Colonic mucosa (tissue), 4 donors: Measurements from ENCODE around the gene IL3. TPM values are rescaled to one million over a fixed set of nuclear protein-coding genes. Genes with fewer than 3 reads are reported as not detected.

Experiments used
- DNase-seq: peaks from one replicate; pipeline ENCODE4 v3.0.0-alpha.2; 2020
- H3K27ac ChIP-seq: fragments of 200-600 bp; one replicate; pipeline ENCODE4 v1.8.0; 2021
- H3K27me3 ChIP-seq: fragments of 200-600 bp; one replicate; pipeline ENCODE4 v1.8.0; 2021
- H3K36me3 ChIP-seq: fragments of 200-600 bp; one replicate; pipeline ENCODE4 v1.8.0; 2021
- H3K4me1 ChIP-seq: fragments of 200-600 bp; one replicate; pipeline ENCODE4 v1.8.0; 2021; ENCODE audit warnings: mild to moderate bottlenecking
- H3K4me3 ChIP-seq: fragments of 200-600 bp; one replicate; pipeline ENCODE4 v1.8.0; 2021
- H3K9ac ChIP-seq, 2 donors: one replicate each; pipeline ENCODE4 v1.7.0; 2013; ENCODE audit warnings: control low read depth in 2 of 2, low read depth in 2 of 2, low read length in 2 of 2
- H3K9me3 ChIP-seq: fragments of 200-600 bp; one replicate; pipeline ENCODE4 v1.8.0; 2021
- intact Hi-C: fragments of 100-400 bp; cut with DNase I; formaldehyde crosslinking; loops from one replicate; pipeline ENCODE4 v1.14.1; 2022
- total RNA-seq, 2 donors: library from RNA; stranded (reverse); fragmentation: NEBNext Ultra II Directional in 1 of 2; extraction: Animal tissue kit (Norgen Biotek cat#: 25700) in 1 of 2; gene quantifications; one replicate each; pipeline ENCODE4 v1.2.1, GENCODE V29; 2021
- TF ChIP-seq, protein P1 (sequence below): fragments of 200-600 bp; IDR thresholded peaks from one replicate; pipeline ENCODE4 v1.8.0; 2022; ENCODE audit warnings: antibody characterized with exemption, mild to moderate bottlenecking
- donor health status: healthy.
- donor health status: DM: no; HTN: no; CAD: no.
- donor health status: DM: no; HTN: no; CAD: no.

Gene IL3
- total RNA-seq, 2 donors from 2014 or later: 0.25 TPM; not detected in 1

DNA sequence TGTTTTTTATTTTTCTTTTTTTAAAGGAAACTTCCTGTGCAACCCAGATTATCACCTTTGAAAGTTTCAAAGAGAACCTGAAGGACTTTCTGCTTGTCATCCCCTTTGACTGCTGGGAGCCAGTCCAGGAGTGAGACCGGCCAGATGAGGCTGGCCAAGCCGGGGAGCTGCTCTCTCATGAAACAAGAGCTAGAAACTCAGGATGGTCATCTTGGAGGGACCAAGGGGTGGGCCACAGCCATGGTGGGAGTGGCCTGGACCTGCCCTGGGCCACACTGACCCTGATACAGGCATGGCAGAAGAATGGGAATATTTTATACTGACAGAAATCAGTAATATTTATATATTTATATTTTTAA is 15.2 kb downstream of the IL3 start:
- intact Hi-C loops: no loop called here
- Histone ChIP-seq H3K9me3 (no peaks in the 10 kb centered on the region), H3K4me1 (no peaks in the 10 kb centered on the region), H3K27me3 (no peaks in the 10 kb centered on the region), H3K36me3 (no peaks in the 10 kb centered on the region), H3K4me3 (no peak overlapping the region), H3K9ac (no peak overlapping the region), H3K27ac (no peak overlapping the region)
- DNase-seq: no peak
- TF ChIP-seq, protein P1, sequence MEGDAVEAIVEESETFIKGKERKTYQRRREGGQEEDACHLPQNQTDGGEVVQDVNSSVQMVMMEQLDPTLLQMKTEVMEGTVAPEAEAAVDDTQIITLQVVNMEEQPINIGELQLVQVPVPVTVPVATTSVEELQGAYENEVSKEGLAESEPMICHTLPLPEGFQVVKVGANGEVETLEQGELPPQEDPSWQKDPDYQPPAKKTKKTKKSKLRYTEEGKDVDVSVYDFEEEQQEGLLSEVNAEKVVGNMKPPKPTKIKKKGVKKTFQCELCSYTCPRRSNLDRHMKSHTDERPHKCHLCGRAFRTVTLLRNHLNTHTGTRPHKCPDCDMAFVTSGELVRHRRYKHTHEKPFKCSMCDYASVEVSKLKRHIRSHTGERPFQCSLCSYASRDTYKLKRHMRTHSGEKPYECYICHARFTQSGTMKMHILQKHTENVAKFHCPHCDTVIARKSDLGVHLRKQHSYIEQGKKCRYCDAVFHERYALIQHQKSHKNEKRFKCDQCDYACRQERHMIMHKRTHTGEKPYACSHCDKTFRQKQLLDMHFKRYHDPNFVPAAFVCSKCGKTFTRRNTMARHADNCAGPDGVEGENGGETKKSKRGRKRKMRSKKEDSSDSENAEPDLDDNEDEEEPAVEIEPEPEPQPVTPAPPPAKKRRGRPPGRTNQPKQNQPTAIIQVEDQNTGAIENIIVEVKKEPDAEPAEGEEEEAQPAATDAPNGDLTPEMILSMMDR: no peak

DNA sequence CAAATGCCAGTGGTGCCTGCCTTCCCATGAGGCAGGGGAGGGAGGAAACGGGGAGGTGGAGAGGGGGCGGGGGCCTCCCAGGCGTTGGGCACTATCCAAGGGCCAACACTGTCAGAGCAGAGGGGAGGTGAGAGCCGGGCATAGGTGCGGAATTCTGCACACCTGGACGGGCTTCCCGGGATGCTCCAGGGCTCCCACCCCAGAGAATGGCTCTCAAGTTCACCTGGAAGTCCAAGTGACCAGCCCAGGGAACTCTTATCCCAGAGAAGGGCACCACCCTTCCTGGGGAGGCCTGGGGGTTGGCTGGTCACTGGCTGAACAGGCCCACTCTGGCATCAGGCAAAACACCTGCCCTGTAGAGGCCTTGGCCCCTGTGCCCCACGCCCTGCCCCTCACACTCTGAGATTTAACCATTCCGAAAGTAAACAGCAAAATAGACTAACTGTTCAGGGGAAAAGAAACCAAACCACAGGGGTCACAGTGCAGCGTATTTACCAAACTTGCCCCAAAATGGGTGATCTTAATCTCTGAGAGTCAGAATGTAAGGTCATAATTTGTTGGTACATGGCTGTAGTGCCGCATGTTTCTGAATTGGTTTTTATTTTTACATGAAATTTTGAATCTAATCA is 15.9 kb downstream of the IL3 start:
- DNase-seq: no peak
- intact Hi-C loops: no loop called here
- H3K4me3 ChIP-seq: no peak overlapping the region

DNA sequence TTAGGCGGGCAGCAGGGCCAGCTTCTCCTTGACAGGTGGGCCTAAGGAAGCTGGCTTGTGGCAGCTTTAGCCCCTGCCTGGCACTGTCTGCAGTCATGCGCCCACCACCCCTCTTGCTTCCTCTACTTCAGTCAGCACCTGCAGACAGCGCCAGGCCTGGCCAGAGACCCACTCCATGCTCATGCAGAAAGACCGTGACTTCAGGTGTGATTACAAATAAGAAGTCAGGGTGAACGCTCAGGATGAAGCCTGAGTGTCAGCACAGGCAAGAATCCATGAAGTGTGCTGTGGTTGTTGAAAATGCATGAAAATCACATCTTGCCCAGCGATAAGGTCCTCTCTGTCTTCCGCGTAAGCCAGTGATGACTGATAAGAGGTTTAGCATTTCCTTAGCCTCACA is 16.5 kb downstream of the IL3 start:
- Histone ChIP-seq H3K36me3 (no peaks in the 10 kb centered on the region), H3K4me1 (no peaks in the 10 kb centered on the region), H3K9ac (no peak overlapping the region), H3K4me3 (no peak overlapping the region), H3K27ac (no peak overlapping the region), H3K9me3 (no peaks in the 10 kb centered on the region), H3K27me3 (no peaks in the 10 kb centered on the region)
- DNase-seq: no peak
- TF ChIP-seq, protein P1: no peak
- intact Hi-C loops: no loop called here

More for the DNA sequence above, 15.9 kb downstream of the IL3 start:
- Histone ChIP-seq H3K9ac (no peak overlapping the region), H3K4me1 (no peaks in the 10 kb centered on the region), H3K36me3 (no peaks in the 10 kb centered on the region), H3K9me3 (no peaks in the 10 kb centered on the region), H3K27me3 (no peaks in the 10 kb centered on the region), H3K27ac (no peak overlapping the region)
- TF ChIP-seq, protein P1: no peak

DNA sequence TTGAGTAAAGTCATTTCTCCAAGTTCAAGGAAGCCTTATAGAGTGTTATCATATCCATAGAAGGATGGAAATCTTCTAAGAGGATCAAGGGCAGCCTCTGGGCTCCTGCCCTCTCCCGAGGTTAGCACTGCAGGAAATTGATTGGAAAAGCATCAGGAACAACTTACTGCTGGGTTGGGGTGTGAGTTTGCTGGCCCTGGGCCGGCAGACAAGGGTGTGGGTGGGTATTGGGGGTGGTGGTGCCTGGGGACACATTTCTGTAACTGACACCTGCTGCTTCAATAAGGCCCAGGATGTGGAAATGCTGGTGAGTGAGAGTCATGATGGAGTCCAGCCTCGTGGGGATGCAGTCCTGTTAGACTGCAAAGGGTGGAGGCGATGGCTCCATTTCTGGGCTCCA is 18.6 kb downstream of the IL3 start:
- intact Hi-C loops: no loop called here

DNA sequence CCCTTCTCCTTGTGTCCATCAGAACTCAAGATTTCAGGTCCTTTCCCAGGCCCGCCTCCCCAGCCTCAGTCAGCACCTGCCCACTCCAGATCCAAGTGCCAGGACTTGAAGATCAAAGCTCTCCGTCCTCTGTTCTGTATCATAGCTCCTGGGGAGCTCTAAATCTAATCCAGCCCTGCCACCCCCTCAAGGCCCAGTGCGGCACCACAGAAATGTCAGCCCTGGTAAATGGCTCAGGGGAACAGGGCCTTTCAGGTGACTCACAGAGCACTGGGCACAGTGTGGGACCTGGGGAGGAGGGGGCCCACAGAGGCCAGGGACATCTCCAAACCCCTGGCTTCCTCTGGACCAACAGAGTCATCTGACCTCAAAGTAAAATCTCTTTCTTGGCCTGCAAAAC is 19.2 kb downstream of the IL3 start:
- no peak overlapping the region for H3K9ac ChIP-seq
- no peak for DNase-seq
- H3K9me3 ChIP-seq: no peaks in the 10 kb centered on the region
- no peaks in the 10 kb centered on the region for H3K4me1 ChIP-seq
- H3K4me3 ChIP-seq: no peak overlapping the region
- no peaks in the 10 kb centered on the region for H3K27me3 ChIP-seq
- H3K36me3 ChIP-seq: no peaks in the 10 kb centered on the region
- no peak overlapping the region for H3K27ac ChIP-seq
- intact Hi-C loops: no loop called here
- TF ChIP-seq, protein P1: no peak

More for the DNA sequence above, 18.6 kb downstream of the IL3 start:
- Histone ChIP-seq H3K27ac (no peak overlapping the region), H3K9ac (no peak overlapping the region), H3K36me3 (no peaks in the 10 kb centered on the region), H3K27me3 (no peaks in the 10 kb centered on the region), H3K9me3 (no peaks in the 10 kb centered on the region), H3K4me1 (no peaks in the 10 kb centered on the region), H3K4me3 (no peak overlapping the region)
- TF ChIP-seq, protein P1: no peak
- DNase-seq: no peak
